ENCODE measurements around the gene NFKB1. TPM values are rescaled to one million over a fixed set of nuclear protein-coding genes. Genes with fewer than 3 reads are reported as not detected.

Gene NFKB1
- total RNA-seq, 4 donors from 2014 or later = 18.8 to 56.3 (median 30.8) TPM

GRCh38 chr4:102503301-102503746, 2.2 kb downstream of the NFKB1 start:
- H3K27ac ChIP-seq = peak overlapping the region in 1 of 2 donors; percentile 96
- intact Hi-C loops (cut with DNase I; ENCODE audit: low total_unique reads) = no loop called here
- H3K27me3 ChIP-seq = no peaks in the 10 kb centered on the region
- TF ChIP-seq CTCF (IDR thresholded peaks at IDR 0.05) (no peak), POLR2A (IDR thresholded peaks at IDR 0.05) (no peak)
- H3K36me3 ChIP-seq = no peaks in the 10 kb centered on the region
- H3K9me3 ChIP-seq = no peaks in the 10 kb centered on the region
- no peak for DNase-seq
- peaks cover 0 to 10% of the 10 kb centered on the region in 2 donors for H3K4me1 ChIP-seq
- H3K4me3 ChIP-seq = no peak overlapping the region

- Histone ChIP-seq H3K9me3 (no peaks in the 10 kb centered on the region), H3K27me3 (no peaks in the 10 kb centered on the region), H3K4me1 (peaks cover 0 to 10% of the 10 kb centered on the region in 2 donors), H3K4me3 (no peak overlapping the region), H3K27ac (peak overlapping the region in 1 of 2 donors; percentile 96), H3K36me3 (no peaks in the 10 kb centered on the region)
- no peak for DNase-seq
- TF ChIP-seq CTCF (IDR thresholded peaks at IDR 0.05) (no peak), POLR2A (IDR thresholded peaks at IDR 0.05) (no peak)
- intact Hi-C loops (cut with DNase I; ENCODE audit: low total_unique reads) = no loop called here
These were observed 3.0 kb downstream of the NFKB1 start for GRCh38 chr4:102503831-102504786.

GRCh38 chr4:102504941-102505340, 3.8 kb downstream of the NFKB1 start:
- DNase-seq = no peak
- H3K4me3 ChIP-seq = no peak overlapping the region
- H3K9me3 ChIP-seq = no peaks in the 10 kb centered on the region
- TF ChIP-seq CTCF (IDR thresholded peaks at IDR 0.05) = no peak
- TF ChIP-seq POLR2A (IDR thresholded peaks at IDR 0.05) = no peak
- H3K4me1 ChIP-seq = peaks cover 0 to 10% of the 10 kb centered on the region in 2 donors
- H3K27ac ChIP-seq = peak overlapping the region in 1 of 2 donors; percentile 17
- intact Hi-C loops (cut with DNase I; ENCODE audit: low total_unique reads) = no loop called here
- no peaks in the 10 kb centered on the region for H3K36me3 ChIP-seq
- H3K27me3 ChIP-seq = no peaks in the 10 kb centered on the region

- Histone ChIP-seq H3K4me3 (no peak overlapping the region), H3K27ac (no peak overlapping the region), H3K4me1 (peaks cover 0 to 10% of the 10 kb centered on the region in 2 donors), H3K36me3 (no peaks in the 10 kb centered on the region), H3K27me3 (no peaks in the 10 kb centered on the region), H3K9me3 (no peaks in the 10 kb centered on the region)
- no peak for DNase-seq
- intact Hi-C loops (cut with DNase I; ENCODE audit: low total_unique reads) = no loop called here
- no peak for TF ChIP-seq POLR2A (IDR thresholded peaks at IDR 0.05)
- no peak for TF ChIP-seq CTCF (IDR thresholded peaks at IDR 0.05)
These were observed 4.5 kb downstream of the NFKB1 start for GRCh38 chr4:102505708-102506107.

GRCh38 chr4:102506523-102506922, 5.4 kb downstream of the NFKB1 start:
- no peak for DNase-seq
- TF ChIP-seq POLR2A (IDR thresholded peaks at IDR 0.05) = no peak
- no peak for TF ChIP-seq CTCF (IDR thresholded peaks at IDR 0.05)
- no peaks in the 10 kb centered on the region for H3K9me3 ChIP-seq
- no peaks in the 10 kb centered on the region for H3K27me3 ChIP-seq
- no peaks in the 10 kb centered on the region for H3K36me3 ChIP-seq
- peaks cover 0 to 10% of the 10 kb centered on the region in 2 donors for H3K4me1 ChIP-seq
- intact Hi-C loops (cut with DNase I; ENCODE audit: low total_unique reads) = no loop called here
- no peak overlapping the region for H3K27ac ChIP-seq
- no peak overlapping the region for H3K4me3 ChIP-seq

All from uterus (tissue), 4 donors.